HTERT RPE-1 (cell line): ENCODE data around the gene CLEC17A.
"Not testable (repeated sequence)": the region's sequence is repeated elsewhere in the genome, so short reads cannot be mapped to it uniquely, and the experiment has no call there.

ENCODE experiments used
- in situ Hi-C: fragments of 300-500 bp; cut with MboI; formaldehyde crosslinking; loops from 4 replicates; pipeline ENCODE4 v1.14.3; 2020; ENCODE audit warnings: low sequenced_read_pairs

The CLEC17A gene

DNA sequence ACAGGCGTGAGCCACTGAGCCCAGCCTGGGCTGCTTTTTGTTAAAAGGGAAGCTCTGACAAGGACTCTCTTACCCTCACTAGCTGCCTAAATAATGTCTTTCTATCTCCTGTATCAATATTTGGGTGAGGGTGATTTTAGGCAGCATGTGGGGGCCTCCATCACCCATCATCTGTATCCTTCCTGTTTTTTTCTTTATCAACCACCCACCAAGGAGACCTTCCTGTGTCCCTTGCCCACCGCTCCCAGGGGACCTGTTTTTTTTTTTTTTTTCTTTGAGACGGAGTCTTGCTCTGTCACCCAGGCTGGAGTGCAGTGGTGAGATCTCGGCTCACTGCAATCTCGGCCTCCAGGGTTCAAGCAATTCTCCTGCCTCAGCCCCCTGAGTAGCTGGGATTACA is 5.6 kb upstream of the CLEC17A start:
- in situ Hi-C loops, result no loop called here

DNA sequence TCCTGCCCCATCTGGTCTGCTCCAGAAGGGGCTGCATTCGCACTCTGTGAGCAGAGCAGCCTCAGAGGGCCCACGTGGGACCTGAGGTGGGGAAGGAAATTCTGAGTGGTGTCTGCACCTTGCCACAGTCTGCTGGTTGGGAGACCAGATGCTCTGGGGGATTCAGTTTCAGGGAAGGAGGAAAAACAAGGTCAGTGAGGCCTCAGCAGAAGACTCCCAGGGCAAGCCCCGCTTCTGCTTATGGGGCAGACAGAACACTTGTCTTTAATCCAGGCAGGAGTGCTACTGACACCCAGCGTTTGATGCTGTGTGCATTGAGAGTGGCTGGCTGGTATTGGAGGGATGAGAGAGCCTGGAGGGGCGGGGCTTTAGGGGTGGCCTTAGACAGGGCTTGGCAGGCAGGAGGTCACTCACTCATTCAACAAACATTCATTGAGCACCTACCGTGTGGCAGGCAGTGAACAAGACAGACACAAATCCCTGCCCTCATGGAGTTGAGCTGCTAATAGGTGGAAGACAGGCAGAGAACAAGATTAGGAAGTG is 4.9 kb upstream of the CLEC17A start:
- in situ Hi-C loops, result no loop called here

DNA sequence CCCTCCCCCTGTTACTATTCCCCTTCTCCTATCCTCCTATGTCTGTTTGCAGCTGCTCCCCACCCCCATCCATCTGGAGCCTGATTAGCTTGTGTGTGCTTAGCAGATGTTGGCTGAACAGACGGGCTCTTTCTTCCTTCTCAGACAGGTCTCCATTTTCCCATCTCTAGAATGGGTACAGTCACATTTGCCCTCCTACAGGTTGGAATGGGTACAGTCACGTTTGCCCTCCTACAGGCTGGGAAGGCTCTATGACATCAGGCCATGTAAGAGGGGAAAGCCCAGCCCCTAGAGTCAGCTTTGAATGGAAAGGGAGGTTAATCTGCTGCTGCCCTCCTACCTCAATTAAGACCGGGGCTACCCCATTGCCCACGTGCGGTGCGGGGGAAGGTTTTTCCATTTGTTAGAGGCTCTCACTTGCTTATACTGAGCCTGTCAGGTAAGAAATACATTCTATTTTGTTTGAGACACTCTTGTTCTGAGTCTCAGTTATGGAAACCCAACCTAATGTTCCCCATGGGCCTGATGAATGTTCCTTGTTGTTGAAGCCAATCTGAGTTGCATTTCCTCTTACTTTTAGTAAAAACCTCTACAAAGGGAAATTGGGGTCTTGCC is 2.2 kb upstream of the CLEC17A start:
- in situ Hi-C loops, result no loop called here

DNA sequence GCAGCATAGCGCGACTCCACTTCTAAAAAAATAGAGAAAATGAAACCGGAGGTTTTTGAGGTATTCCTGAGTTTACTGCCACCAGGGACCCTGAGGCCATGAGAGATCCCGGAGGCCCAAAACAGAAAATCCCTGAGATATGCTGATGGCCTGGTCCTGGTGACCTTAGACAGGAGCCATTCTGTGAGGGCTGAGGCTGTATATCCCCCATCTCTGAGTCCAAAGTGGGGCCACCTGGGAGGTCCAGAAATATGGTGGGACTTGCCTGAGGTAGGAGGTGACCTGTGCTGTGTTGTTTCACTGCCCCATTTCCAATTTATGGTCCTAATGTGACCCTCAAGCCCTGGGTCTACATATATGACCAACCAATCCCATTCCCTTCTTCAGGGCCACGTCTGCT is 1.5 kb downstream of the CLEC17A start:
- in situ Hi-C loops, result not testable (repeated sequence)

DNA sequence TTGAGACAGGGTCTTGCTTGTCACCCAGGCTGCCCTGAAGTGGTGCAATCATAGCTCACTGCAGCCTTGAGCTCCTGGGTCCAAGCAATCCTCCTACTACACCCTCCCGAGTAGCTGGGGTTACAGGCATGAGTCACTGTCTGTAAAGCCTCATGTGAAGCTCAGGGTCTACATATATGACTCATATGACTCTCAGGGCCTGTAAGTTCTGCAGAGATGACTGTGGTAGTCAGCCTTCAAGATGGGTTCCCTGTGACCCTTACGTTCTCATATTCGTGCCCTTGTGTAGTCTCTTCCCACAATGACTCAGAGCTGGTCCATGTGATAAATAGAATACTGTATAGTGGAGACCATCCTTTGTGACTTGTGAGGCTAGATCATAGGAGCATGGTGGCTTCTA is 2.3 kb downstream of the CLEC17A start:
- in situ Hi-C loops, result not testable (repeated sequence)

DNA sequence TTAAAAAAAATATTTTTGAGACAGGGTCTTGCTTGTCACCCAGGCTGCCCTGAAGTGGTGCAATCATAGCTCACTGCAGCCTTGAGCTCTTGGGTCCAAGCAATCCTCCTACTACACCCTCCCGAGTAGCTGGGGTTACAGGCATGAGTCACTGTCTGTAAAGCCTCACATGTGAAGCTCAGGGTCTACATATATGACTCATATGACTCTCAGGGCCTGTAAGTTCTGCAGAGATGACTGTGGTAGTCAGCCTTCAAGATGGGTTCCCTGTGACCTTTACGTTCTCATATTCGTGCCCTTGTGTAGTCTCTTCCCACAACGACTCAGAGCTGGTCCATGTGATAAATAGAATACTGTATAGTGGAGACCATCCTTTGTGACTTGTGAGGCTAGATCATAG is 6.5 kb downstream of the CLEC17A start:
- in situ Hi-C loops, result not testable (repeated sequence)

DNA sequence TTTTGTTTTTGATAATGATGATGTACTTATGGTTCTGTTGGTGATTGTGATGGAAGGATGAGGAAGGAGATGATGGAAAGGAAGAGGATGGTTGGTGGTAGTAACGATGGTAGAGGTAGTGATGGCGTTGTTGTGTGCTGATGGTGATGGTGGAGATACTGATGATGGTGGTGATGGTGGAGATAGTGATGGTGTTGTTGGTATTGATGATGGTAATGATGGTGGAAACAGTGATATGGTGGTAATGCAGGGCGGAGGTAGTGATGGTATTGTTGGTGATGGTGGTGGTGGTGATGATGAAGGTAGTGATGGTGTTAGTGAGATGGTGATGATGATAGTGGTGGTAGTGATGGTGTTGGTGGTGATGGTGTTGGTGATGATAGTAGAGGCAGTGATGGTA is 12.7 kb downstream of the CLEC17A start:
- in situ Hi-C loops, result no loop called here

DNA sequence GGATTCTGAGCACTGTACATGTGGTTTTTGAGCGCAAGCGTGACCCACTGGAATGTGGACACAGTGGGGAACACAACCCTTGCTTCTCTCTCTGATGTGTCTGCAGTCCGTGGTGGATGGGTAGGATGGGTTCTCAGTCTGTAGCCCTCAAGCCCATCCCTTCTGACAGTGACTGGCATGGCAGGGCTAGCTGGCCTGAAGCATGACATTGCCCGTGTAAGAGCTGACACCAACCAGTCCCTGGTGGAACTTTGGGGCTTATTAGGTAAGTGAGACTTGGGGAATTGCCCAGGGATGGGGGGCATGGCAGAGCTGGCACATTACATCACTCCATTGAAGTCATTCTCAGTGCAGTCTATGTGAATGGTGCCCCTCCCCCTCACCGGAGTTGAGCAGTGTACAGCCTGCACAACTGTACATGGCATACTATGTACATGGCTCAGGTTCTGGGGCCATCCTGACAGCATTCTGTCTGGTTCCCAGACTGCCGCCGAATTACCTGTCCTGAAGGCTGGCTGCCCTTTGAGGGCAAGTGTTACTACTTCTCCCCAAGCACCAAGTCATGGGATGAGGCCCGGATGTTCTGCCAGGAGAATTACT is 16.8 kb downstream of the CLEC17A start:
- in situ Hi-C loops, result no loop called here

DNA sequence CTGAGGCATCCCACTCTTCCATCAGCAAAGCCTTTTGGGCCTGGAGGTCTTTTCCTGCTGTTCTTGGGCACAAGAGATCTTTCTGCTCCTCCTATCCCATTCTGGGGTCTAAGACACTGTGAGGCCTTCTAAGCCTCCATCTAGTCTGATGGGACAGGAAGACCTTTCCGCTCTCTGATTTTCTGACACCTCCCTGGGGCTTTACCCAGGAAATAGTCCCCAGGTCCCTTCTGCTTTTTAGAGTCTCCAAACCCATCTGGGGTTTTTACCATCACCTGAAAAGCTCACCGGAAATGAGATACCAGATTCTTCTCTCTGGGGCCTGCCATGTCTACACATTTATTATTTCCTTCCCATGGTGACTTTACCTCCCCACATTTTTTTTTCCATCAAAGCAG is 21.1 kb downstream of the CLEC17A start:
- in situ Hi-C loops, result no loop called here

DNA sequence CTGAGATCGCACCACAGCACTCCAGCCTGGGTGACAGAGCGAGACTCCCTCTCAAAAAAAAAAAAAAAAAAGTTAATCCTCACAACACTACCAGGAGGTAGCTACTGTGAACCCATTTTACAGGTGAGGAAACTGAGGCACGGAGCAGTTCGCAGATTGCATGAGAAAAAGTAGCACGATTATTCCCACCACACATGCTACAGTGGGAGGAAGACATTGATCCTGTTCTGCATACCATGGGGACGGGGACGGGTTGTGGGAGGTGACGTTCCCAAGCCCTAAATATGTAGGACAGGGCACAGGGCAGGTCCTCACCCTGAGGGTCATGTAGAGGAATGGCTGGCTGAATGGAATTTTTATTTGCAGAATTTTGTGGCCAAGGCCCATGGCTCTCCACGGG is 23.7 kb downstream of the CLEC17A start:
- in situ Hi-C loops, result no loop called here

DNA sequence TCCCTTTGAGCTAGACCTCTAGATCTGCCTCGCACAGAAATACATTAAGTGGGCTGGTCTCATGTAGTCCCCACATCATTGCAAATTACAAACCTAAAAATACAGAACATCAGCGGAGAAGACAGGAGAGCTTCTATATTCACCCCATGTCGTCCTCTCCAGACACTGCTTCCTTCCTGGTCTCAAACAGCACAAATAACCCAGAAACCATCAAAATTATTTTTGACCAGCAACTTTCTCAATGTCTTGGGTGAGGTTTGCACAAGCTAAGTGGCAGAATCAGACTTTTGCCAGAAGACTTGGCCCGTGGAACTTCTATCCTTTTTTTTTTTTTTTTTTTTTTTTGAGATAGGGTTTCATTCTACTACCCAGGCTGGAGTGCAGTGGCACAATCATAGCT is 28.2 kb downstream of the CLEC17A start:
- in situ Hi-C loops, result no loop called here

DNA sequence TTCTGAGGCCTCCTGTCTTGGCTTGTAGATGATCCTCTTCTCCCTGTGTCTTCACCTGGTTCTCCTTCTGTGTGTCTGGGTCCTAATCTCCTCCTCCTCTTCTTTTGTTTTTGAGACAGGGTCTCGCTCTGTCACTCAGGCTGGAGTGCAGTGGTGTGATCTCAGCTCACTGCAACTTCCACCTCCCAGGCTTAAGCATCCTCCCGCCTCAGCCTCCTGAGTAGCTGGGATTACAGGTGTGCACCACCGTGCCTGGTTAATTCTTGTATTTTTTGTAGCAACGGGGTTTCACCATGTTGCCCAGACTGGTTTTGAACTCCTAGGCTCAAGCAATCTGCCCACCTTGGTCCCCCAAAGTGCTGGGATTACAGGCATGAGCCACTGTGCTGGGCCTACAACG is 29.4 kb downstream of the CLEC17A start:
- in situ Hi-C loops, result not testable (repeated sequence)

DNA sequence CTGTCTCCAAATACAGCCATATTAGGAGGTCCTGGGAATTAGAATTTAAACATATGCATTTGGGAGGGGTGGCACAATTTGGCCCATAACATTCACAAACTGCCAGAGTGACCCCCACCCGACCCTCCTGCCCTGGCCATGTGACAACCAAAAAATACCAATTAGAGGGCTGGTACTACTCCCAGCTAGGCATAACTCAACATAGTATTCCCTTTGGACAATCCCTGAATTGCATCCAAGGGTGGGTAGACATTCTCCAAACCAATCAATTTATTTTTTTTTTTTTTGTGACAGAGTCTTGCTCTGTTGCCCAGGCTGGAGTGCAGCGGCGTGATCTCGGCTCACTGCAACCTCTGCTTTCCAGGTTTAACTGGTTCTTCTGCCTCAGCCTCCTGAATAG is 29.8 kb downstream of the CLEC17A start:
- in situ Hi-C loops, result no loop called here

DNA sequence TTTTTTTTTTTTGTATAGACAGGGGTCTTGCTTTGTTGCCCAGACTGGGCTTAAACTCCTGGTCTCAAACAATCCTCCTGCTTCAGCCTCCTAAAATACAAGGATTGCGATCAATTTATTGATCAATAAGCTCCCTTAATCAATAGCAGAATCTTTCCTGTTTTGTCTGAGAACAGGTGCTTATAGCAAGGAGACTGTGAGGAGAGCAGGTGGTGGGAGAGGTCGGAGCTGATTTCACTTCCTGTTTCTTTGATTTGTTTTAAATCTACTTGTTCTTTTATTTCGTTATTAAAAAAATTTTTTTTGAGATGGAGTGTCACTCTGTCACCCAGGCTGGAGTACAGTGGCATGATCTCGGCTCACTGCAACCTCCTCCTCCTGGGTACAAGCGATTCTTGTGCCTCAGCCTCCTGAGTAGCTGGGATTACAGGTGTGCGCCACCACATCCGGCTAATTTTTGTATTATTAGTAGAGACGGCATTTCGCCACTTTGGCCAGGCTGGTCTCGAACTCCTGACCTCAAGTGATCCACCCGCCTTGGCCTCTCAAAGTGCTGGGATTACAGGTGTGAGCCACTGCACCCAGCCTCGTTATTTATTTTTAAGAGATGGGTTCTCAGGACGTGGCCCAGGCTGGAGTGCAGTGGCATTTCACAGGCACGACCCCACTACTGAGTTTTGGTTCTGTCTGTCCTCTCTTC is 30.7 kb downstream of the CLEC17A start:
- in situ Hi-C loops, result not testable (repeated sequence)

DNA sequence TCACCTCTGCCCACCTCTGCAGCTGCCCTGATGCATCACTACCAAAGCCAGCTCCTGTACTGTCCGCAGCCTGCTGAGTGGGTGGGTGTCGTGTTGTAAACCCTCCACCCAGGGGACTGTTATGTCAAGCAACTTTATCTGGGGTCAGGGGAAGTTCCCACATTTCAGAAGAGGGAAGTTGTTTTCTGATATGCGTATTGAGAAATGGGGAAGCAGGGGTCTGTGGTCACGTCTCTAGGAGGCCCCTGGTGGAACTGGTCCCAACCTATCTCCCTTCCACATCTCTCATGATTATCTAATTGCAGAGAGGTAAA is 31.2 kb downstream of the CLEC17A start:
- in situ Hi-C loops, result no loop called here

DNA sequence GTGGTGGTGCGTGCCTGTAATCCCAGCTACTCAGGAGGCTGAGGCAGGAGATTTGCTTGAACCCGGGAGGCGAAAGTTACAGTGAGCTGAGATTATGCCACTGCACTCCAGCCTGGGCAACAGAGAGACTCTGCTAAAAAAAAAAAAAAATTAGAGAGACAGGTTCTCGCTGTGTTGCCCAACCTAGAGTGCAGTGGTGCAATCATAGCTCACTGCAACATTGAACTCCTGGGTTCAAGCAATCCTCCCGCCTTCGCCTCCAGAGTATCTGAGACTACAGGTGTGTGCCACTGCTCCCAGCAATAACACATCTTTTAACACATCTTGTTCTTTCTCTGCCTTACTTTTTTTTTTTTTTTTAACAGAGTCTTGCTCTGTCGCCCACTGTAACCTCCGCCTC is 32.7 kb downstream of the CLEC17A start:
- in situ Hi-C loops, result no loop called here

DNA sequence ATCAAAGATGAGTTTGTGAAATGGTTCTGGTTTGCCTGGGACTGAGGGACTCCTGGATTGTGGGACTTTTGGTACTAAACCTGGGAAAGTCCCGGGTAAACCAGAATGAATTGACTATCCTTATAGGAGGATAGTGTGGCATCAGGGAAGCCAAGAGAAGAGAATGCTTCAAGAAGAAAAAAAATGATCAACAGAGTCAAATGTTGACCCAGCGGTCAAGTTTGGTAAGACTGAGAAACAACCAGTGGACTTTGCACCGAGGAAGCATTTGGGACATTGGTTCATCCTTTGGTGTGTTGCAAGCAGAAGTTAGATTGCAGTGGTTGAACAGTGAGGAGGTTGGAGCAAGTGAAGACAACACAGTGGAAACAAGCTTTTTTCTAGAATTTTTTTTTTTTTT is 33.5 kb downstream of the CLEC17A start:
- in situ Hi-C loops, result no loop called here

DNA sequence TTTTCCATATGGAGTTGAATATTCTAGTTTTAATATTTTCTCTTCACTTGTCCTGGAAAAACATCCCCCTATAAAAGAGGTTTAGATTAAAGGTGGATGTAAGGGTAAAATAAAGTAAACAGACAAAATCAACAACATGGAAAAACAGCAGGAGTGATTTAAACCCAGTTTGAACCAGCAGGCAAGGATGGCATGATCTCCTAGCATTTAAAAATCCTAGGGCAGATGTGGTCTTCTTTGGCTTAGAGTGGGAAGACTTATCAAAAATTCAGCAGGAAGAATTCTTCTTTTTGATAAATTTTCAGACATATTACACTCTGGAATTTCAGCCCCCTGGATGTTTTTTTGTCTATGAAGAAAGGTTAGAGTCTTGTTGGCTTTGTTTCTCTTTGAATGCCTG is 36.5 kb downstream of the CLEC17A start:
- in situ Hi-C loops, result no loop called here

DNA sequence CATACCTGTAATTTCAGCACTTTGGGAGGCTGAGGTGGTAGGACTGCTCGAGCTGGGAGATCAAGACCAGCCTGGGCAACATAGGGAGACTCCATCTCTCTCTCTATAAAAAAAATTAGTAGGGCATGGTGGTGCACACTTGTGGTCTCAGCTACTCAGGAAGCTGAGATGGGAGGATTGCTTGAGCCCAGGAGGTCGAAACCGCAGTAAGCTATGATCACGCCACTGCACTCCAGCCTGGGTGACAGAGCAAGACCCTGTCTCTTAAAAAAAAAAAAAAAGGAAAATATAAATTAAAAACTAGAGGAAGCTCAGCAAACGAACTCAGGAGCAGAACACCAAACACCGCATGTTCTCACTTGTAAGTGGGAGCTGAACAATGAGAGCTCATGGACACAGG is 41.6 kb downstream of the CLEC17A start:
- in situ Hi-C loops, result not testable (repeated sequence)

DNA sequence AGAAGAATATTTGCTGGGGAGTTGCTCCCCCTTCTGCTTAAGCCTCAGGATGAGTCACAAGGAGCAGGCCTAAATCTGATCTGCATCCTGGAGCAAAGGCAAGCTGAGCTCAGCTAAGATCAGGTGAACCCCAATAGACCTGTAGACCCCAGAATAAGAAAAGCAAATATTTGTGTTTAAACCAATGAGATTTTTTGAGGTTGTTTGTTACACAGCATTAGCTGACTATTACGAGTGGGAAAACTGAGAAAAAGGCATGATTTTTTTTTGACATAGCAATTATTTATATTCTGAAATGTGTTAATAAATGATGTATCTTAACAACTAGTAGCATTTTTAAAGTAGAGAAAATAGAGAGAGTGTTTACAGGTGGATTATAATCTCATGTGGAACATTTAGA is 46.7 kb downstream of the CLEC17A start:
- in situ Hi-C loops, result no loop called here

DNA sequence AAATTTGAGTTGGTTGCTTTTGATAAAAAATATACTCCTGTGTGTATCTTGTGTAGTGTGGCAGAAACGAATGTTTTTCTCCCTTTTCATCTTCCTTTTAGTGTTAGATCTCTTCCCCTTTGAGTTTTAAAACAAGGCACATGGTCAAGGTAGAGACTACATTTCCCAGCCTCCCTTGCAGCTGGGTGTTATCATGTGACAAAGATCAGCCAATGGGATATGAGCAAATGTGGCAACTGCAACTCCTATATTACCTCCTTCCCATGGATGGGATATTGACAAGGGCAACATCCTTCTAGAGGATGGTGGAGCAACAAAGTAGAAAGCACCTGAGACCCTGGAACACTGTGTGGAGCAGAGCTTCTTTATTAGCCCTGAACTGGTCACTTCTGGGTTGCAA is 49.4 kb downstream of the CLEC17A start:
- in situ Hi-C loops, result no loop called here

DNA sequence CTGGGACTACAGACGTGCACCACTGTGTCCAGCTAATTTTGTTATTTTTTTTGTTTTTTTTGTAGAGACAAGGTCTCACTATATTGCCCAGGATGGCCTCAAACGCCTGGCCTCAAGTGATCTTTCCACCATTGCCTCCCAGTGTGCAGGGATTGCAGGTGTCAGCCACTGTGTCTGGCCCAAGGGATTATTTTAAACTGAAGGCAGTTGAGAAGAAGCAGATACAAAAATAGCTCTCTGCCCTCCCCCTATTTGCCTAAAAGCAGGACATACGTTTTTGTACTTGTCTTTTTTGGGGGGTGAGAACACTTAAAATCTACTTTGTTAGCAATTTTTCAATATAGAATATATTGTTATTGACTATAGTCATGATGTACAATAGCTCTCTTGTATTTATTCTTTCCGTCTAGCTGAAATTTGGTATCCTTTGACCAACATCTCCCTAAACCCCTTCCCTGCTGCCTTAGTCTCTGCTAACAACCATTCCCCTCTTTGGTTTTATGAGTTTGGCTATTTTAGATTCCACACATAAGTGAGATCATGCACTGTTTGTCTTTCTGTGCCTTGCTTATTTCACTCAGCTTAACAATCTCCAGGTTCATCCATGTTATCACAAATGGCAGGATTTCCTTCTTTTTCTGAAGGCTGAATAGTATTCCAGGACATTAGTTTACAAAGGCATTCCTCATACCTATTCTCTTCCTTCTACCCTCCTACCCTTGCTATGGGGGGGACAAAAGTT is 56.8 kb downstream of the CLEC17A start:
- in situ Hi-C loops, result no loop called here
